A673 (cell line): Measurements from ENCODE around the gene FRK. TPM values are rescaled to one million over a fixed set of nuclear protein-coding genes. Genes with fewer than 3 reads are reported as not detected.
"Not testable (repeated sequence)": the region's sequence is repeated elsewhere in the genome, so short reads cannot be mapped to it uniquely, and the experiment has no call there.

Experiments
- BruUV-seq: library from RNA; stranded (reverse); fragments of 400-500 nt; replicated peaks from 2 replicates; lab custom pipeline; 2021; lab: Mats Ljungman, UMichigan
- CTCF ChIA-PET: fragments of 300-600 bp; sonication (Branson Sonifier 250); formaldehyde crosslinking; loops from one replicate; lab custom pipeline; 2022; ENCODE audit warnings: antibody characterized with exemption; lab: Charles Lee
- POLR2A ChIA-PET: fragments of 300-600 bp; sonication (Branson Sonifier 250); formaldehyde crosslinking; loops from one replicate; lab custom pipeline; 2022; ENCODE audit warnings: antibody characterized with exemption; ENCODE audit not compliant: low non-redundant PET; lab: Charles Lee
- DNase-seq: peaks from one replicate; pipeline ENCODE4 v3.0.0-alpha.2; 2015; ENCODE audit warnings: low spot score
- H3K27ac ChIP-seq: fragments of 200-600 bp; sonication (generic); 2 replicates; pipeline ENCODE4 v1.5.1; 2016; ENCODE audit warnings: mixed run types, low read depth, mild to moderate bottlenecking, mixed read lengths, antibody characterized with exemption, low read length; ENCODE audit not compliant: poor library complexity, severe bottlenecking
- H3K27me3 ChIP-seq: fragments of 200-600 bp; sonication (generic); replicated peaks from 2 replicates; pipeline ENCODE4 v1.6.1; 2017; ENCODE audit warnings: mixed run types, low read depth, mild to moderate bottlenecking, mixed read lengths, antibody characterized with exemption, low read length; ENCODE audit not compliant: insufficient read depth, poor library complexity
- H3K36me3 ChIP-seq: fragments of 200-600 bp; sonication (generic); 2 replicates; pipeline ENCODE4 v1.6.1; 2016; ENCODE audit warnings: mixed run types, mild to moderate bottlenecking, mixed read lengths, antibody characterized with exemption, low read length; ENCODE audit not compliant: insufficient read depth, poor library complexity, severe bottlenecking
- H3K4me1 ChIP-seq: fragments of 200-600 bp; sonication (generic); 2 replicates; pipeline ENCODE4 v1.6.1; 2017; ENCODE audit warnings: mixed run types, mild to moderate bottlenecking, mixed read lengths, antibody characterized with exemption, low read length; ENCODE audit not compliant: insufficient read depth, poor library complexity, severe bottlenecking
- H3K4me3 ChIP-seq: fragments of 200-600 bp; sonication (generic); 2 replicates; pipeline ENCODE4 v1.5.1; 2016; ENCODE audit warnings: low read depth, mixed run types, mild to moderate bottlenecking, mixed read lengths, low read length; ENCODE audit not compliant: poor library complexity, severe bottlenecking
- H3K9me3 ChIP-seq: fragments of 200-600 bp; sonication (generic); 2 replicates; pipeline ENCODE4 v1.6.1; 2016; ENCODE audit warnings: mixed run types, low read depth, mild to moderate bottlenecking, mixed read lengths, antibody characterized with exemption, low read length; ENCODE audit not compliant: poor library complexity, severe bottlenecking
- EZH2 ChIP-seq: fragments of 200-600 bp; sonication (generic); IDR thresholded peaks from 2 replicates; pipeline ENCODE4 v1.6.1; 2017; ENCODE audit warnings: borderline replicate concordance, low read depth, mild to moderate bottlenecking, mixed read lengths, antibody characterized with exemption, low read length; ENCODE audit not compliant: poor library complexity, severe bottlenecking
- intact Hi-C: fragments of 100-400 bp; cut with micrococcal nuclease; formaldehyde crosslinking; loops from one replicate; pipeline ENCODE4 v1.10.0; 2022; ENCODE audit not compliant: unreplicated experiment
- total RNA-seq: library from RNA; stranded (reverse); gene quantifications from 2 replicates; pipeline ENCODE4 v1.2.3, GENCODE V29; 2021
- TF ChIP-seq, protein P1 (sequence below): fragments of 300-800, 200-600 bp; sonication (generic); conservative IDR thresholded peaks from 2 replicates; pipeline ENCODE4 v1.5.1; 2017; ENCODE audit warnings: low read depth, mild to moderate bottlenecking, antibody characterized with exemption, low read length, moderate library complexity, mixed read lengths

FRK gene
- total RNA-seq, 1 experiment from 2014 or later = 12.3 TPM

GRCh38 chr6:116046737-116047136 lies 14.0 kb downstream of the FRK start:
- H3K27ac ChIP-seq = no peak overlapping the region
- DNase-seq = no peak
- no peak overlapping the region for H3K4me3 ChIP-seq
- H3K27me3 ChIP-seq = no peaks in the 10 kb centered on the region
- H3K9me3 ChIP-seq = no peaks in the 10 kb centered on the region
- BruUV-seq = no TSS peak
- peaks cover under 1% of the 10 kb centered on the region for H3K4me1 ChIP-seq
- TF ChIP-seq, protein P1, sequence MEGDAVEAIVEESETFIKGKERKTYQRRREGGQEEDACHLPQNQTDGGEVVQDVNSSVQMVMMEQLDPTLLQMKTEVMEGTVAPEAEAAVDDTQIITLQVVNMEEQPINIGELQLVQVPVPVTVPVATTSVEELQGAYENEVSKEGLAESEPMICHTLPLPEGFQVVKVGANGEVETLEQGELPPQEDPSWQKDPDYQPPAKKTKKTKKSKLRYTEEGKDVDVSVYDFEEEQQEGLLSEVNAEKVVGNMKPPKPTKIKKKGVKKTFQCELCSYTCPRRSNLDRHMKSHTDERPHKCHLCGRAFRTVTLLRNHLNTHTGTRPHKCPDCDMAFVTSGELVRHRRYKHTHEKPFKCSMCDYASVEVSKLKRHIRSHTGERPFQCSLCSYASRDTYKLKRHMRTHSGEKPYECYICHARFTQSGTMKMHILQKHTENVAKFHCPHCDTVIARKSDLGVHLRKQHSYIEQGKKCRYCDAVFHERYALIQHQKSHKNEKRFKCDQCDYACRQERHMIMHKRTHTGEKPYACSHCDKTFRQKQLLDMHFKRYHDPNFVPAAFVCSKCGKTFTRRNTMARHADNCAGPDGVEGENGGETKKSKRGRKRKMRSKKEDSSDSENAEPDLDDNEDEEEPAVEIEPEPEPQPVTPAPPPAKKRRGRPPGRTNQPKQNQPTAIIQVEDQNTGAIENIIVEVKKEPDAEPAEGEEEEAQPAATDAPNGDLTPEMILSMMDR = no peak
- TF ChIP-seq EZH2 = no peak
- CTCF ChIA-PET = no interaction called here
- POLR2A ChIA-PET = no interaction called here
- intact Hi-C loops = no loop called here
- no peaks in the 10 kb centered on the region for H3K36me3 ChIP-seq

DNA sequence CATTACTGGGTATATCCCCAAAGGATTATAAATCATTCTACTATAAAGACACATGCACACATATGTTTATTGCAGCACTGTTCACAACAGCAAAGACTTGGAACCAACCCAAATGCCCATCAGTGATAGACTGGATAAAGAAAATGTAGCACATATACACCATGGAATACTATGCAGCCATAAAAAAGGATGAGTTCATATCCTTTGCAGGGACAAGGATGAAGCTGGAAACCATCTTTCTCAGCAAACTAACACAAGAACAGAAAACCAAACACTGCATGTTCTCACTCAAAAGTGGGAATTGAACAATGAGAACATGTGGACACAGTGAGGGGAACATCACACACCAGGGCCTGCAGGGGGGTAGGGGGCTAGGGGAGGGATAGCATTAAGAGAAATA lies 14.4 kb downstream of the FRK start:
- DNase-seq, H3K4me1 ChIP-seq, POLR2A ChIA-PET, H3K27me3 ChIP-seq, CTCF ChIA-PET, H3K36me3 ChIP-seq, intact Hi-C loops, H3K27ac ChIP-seq, BruUV-seq, H3K9me3 ChIP-seq, H3K4me3 ChIP-seq: not testable (repeated sequence)

DNA sequence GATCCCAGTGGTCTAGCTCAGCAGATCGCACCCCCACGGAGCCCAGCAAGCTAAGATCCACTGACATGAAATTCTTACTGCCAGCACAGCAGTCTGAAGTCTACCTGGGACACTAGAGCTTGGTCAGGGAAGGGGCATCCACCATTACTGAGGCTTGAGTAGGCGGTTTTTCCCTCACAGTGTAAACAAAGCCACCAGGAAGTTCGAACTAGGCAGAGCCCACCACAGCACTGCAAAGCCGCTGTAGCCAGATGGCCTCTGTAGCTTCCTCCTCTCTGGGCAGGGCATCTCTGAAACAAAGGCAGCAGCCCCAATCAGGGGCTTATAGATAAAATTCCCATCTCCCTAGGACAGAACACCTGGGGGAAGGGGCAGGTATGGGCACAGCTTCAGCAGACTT lies 18.8 kb downstream of the FRK start:
- no TSS peak for BruUV-seq
- H3K36me3 ChIP-seq = no peaks in the 10 kb centered on the region
- DNase-seq = no peak
- ChIA-PET POLR2A (no interaction called here), CTCF (no interaction called here)
- no peak overlapping the region for H3K4me3 ChIP-seq
- H3K27ac ChIP-seq = no peak overlapping the region
- no peaks in the 10 kb centered on the region for H3K9me3 ChIP-seq
- TF ChIP-seq, protein P1 = no peak
- TF ChIP-seq EZH2 = no peak
- intact Hi-C loops = no loop called here
- peaks cover 8% of the 10 kb centered on the region for H3K4me1 ChIP-seq
- no peaks in the 10 kb centered on the region for H3K27me3 ChIP-seq

- H3K4me3 ChIP-seq = no peak overlapping the region
- ChIA-PET CTCF (no interaction called here), POLR2A (no interaction called here)
- TF ChIP-seq EZH2 = no peak
- TF ChIP-seq, protein P1 = no peak
- no peak overlapping the region for H3K27ac ChIP-seq
- H3K36me3 ChIP-seq = no peaks in the 10 kb centered on the region
- H3K27me3 ChIP-seq = no peaks in the 10 kb centered on the region
- no peak for DNase-seq
- H3K4me1 ChIP-seq = peaks cover 16% of the 10 kb centered on the region
- intact Hi-C loops = no loop called here
- no TSS peak for BruUV-seq
- H3K9me3 ChIP-seq = no peaks in the 10 kb centered on the region
Measured at GRCh38 chr6:116040993-116041392, 19.7 kb downstream of the FRK start.
